Measurements from ENCODE around the gene CRYGS. TPM values are rescaled to one million over a fixed set of nuclear protein-coding genes. Genes with fewer than 3 reads are reported as not detected.

Gene CRYGS
- total and polyA plus RNA-seq, 9 of the 15 experiments (the other 6 are each of a cell fraction or from before 2014, with no cell fraction given): 1.5 to 3.8 (median 2.0) TPM

DNA sequence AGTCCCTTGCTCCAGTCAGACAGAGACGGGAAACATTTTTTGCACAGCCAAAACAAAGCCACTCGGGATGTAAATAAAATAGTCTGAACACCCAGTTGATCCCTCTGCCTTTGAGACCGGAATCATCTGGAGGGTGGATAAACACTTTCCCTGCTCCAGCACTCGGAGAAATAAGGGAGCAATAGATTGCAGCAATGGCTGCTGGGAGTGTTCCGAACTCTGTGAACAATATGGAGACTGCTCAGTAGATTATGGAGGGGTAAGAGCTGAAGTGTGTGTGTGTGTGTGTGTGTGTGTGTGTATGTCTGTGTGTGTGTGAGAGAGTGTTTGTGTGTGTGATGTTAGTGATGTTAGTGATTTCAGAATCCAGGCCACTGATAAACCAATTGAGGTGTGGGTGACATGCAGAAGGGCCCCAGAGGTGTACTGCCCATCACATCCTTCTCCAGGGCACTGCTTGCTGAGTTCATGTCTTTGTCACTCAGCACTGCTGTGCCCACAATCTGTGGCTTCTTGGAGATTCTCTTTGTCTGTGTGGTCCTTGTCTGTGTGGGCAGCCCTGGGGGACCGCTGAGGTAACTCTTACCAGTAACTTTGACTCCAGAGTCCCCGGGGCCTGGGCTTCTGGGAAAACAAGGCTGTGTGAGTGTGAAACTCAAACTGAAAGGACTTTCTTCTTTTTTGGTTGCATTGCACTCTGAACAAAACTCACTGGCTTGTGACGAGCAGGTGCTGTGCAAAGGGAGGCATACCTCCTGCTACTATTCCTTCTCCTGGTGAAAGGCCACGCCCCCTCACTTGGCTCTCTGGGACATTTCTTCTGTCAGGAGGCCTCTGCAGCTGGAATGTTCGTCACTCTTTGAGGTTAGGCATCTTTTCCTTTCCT lies 23.0 kb downstream of the CRYGS start (continued):
- TF ChIP-seq, protein P1, sequence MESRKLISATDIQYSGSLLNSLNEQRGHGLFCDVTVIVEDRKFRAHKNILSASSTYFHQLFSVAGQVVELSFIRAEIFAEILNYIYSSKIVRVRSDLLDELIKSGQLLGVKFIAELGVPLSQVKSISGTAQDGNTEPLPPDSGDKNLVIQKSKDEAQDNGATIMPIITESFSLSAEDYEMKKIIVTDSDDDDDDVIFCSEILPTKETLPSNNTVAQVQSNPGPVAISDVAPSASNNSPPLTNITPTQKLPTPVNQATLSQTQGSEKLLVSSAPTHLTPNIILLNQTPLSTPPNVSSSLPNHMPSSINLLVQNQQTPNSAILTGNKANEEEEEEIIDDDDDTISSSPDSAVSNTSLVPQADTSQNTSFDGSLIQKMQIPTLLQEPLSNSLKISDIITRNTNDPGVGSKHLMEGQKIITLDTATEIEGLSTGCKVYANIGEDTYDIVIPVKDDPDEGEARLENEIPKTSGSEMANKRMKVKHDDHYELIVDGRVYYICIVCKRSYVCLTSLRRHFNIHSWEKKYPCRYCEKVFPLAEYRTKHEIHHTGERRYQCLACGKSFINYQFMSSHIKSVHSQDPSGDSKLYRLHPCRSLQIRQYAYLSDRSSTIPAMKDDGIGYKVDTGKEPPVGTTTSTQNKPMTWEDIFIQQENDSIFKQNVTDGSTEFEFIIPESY (CRISPR knock-in tag; IDR thresholded peaks at IDR 0.05): no peak

DNA sequence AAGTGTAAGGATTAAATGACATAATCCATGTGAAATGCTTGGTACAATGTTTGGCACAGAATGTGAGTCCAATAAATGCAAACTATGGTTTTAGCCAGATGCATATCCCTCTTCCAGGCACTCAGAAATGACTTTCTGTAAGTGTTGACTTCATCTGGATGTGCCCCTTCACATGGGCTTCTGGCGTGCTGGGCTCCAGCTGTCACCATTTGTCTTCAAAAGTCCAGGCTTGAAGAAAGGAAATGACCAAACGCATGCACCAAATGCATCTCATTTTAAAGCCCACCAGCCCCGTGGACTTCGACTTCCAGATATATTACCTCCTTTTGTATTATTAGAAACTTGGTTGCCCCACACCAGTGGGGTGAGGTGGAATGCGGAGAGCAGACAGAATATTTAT lies 23.7 kb downstream of the CRYGS start:
- ChIA-PET CTCF (ENCODE audit: low intra/inter-chr PET ratio) (no interaction called here), POLR2A (no interaction called here)
- Histone ChIP-seq H3K27me3 (ENCODE audit: control insufficient read depth in 2 of 2, insufficient read depth in 2 of 2, low read length in 2 of 2) (peaks cover 6 to 21% of the 10 kb centered on the region in 2 experiments; a peak in 4 of 5 replicates), H3K27ac (ENCODE audit: extremely low read depth, low read depth, low read length) (no peak overlapping the region), H3K9me1 (ENCODE audit: control insufficient read depth, insufficient read depth, low read length) (no peaks in the 10 kb centered on the region), H2AFZ (ENCODE audit: low read depth, low read length) (no peak overlapping the region), H3K9me3 (replicated peaks; ENCODE audit: control insufficient read depth, insufficient read depth, low read depth, low read length) (no peaks in the 10 kb centered on the region), H3K36me3 (ENCODE audit: control insufficient read depth, insufficient read depth, low read length) (no peaks in the 10 kb centered on the region), H3K79me2 (ENCODE audit: control insufficient read depth, insufficient read depth, low read length) (no peaks in the 10 kb centered on the region), H3K9ac (ENCODE audit: insufficient read depth in 1 of 2, low read depth in 2 of 2, low read length in 2 of 2) (no peak overlapping the region), H4K20me1 (replicated peaks; ENCODE audit: control insufficient read depth, insufficient read depth, low read length) (no peaks in the 10 kb centered on the region), H3K4me1 (replicated peaks in 1 of 2; ENCODE audit: control insufficient read depth in 2 of 2, insufficient read depth in 2 of 2, low read length in 2 of 2) (no peaks in the 10 kb centered on the region), H3K4me3 (no peak overlapping the region), H3K4me2 (ENCODE audit: insufficient read depth, low read length) (no peak overlapping the region)
- intact Hi-C loops (cut with micrococcal nuclease) (no loop called here), in situ Hi-C loops (cut with MboI) (no loop called here)
- ATAC-seq (no peak), FAIRE-seq (no peak), DNase-seq (ENCODE audit: extremely low read depth in 1 of 4, low spot score in 3 of 4) (no peak)
- TF ChIP-seq SMARCA5 (IDR thresholded peaks at IDR 0.05) (no peak), HMG20B (CRISPR knock-in tag; IDR thresholded peaks at IDR 0.05) (no peak), ZFPM2 (CRISPR knock-in tag; IDR thresholded peaks at IDR 0.05) (no peak), ZNF551 (CRISPR knock-in tag; IDR thresholded peaks at IDR 0.05) (no peak)
- WGBS (ENCODE audit: insufficient coverage, low coverage, missing lambda C conversion rate): 0% methylated on average over 5 of the region's 5 CpGs
- no TSS peak for BruUV-seq (replicated peaks)
